OCI-LY1 (cell line): ENCODE results near the gene COL26A1.

Source experiments
- H2AFZ ChIP-seq: fragments of 200-600 bp; sonication (generic), shearing (Covaris generic); 2 replicates; pipeline ENCODE4 v1.6.0; 2014; ENCODE audit warnings: antibody characterized with exemption, mild to moderate bottlenecking, low read length
- H3F3A ChIP-seq: fragments of 200-600 bp; sonication (generic), shearing (Covaris generic); 2 replicates; pipeline ENCODE4 v1.6.0; 2014; ENCODE audit warnings: mild to moderate bottlenecking, antibody characterized with exemption, low read length, moderate library complexity; ENCODE audit not compliant: insufficient read depth
- H3K27ac ChIP-seq: fragments of 200-600 bp; sonication (generic); 2 replicates; pipeline ENCODE4 v1.5.1; 2014; ENCODE audit warnings: low read length, mixed run types, mild to moderate bottlenecking, low read depth; ENCODE audit not compliant: poor library complexity, severe bottlenecking
- H3K27me3 ChIP-seq: fragments of 200-600 bp; sonication (generic); 2 replicates; pipeline ENCODE4 v1.6.0; 2014; ENCODE audit warnings: antibody characterized with exemption, mild to moderate bottlenecking, low read length, moderate library complexity; ENCODE audit not compliant: insufficient read depth
- H3K36me3 ChIP-seq: fragments of 200-600 bp; sonication (generic); 2 replicates; pipeline ENCODE4 v1.6.1; 2014; ENCODE audit warnings: mild to moderate bottlenecking, antibody characterized with exemption, low read length, moderate library complexity, mixed read lengths; ENCODE audit not compliant: insufficient read depth
- H3K4me1 ChIP-seq: fragments of 200-600 bp; sonication (generic); 2 replicates; pipeline ENCODE4 v1.5.1; 2014; ENCODE audit warnings: mild to moderate bottlenecking, low read length, moderate library complexity; ENCODE audit not compliant: insufficient read depth, severe bottlenecking
- H3K4me2 ChIP-seq: fragments of 200-600 bp; sonication (generic), shearing (Covaris generic); 2 replicates; pipeline ENCODE4 v1.6.1; 2014; ENCODE audit warnings: low read length
- H3K4me3 ChIP-seq: fragments of 200-600 bp; sonication (generic); 2 replicates; pipeline ENCODE4 v1.5.1; 2014; ENCODE audit warnings: low read length, low read depth, mild to moderate bottlenecking, mixed read lengths; ENCODE audit not compliant: poor library complexity, severe bottlenecking
- H3K79me2 ChIP-seq: fragments of 200-600 bp; shearing (Covaris generic); 2 replicates; pipeline ENCODE4 v1.6.1; 2016; ENCODE audit warnings: mixed run types, low read length, mixed read lengths; ENCODE audit not compliant: insufficient read depth
- H3K9ac ChIP-seq: fragments of 200-600 bp; sonication (generic), shearing (Covaris generic); 2 replicates; pipeline ENCODE4 v1.6.1; 2014; ENCODE audit warnings: mild to moderate bottlenecking, low read length, mixed read lengths
- H3K9me2 ChIP-seq: fragments of 200-600 bp; sonication (generic), shearing (Covaris generic); 2 replicates; pipeline ENCODE4 v1.6.1; 2014; ENCODE audit warnings: low read depth, mild to moderate bottlenecking, low read length, mixed read lengths
- H3K9me3 ChIP-seq: fragments of 200-600 bp; shearing (Covaris generic); 2 replicates; pipeline ENCODE4 v1.6.1; 2014; ENCODE audit warnings: low read length, mixed read lengths
- H4K20me1 ChIP-seq: fragments of 200-600 bp; sonication (generic), shearing (Covaris generic); 2 replicates; pipeline ENCODE4 v1.6.0; 2016; ENCODE audit warnings: mild to moderate bottlenecking, low read length; ENCODE audit not compliant: insufficient read depth
- CTCF ChIP-seq: fragments of 200-600 bp; sonication (generic), shearing (Covaris generic); IDR thresholded peaks from 2 replicates; pipeline ENCODE4 v1.5.1; 2017; ENCODE audit warnings: mild to moderate bottlenecking, antibody characterized with exemption, low read length, moderate library complexity, mixed read lengths
- EZH2 ChIP-seq: fragments of 200-600 bp; sonication (generic), shearing (Covaris generic); IDR thresholded peaks from 2 replicates; pipeline ENCODE4 v1.8.0; 2017; ENCODE audit warnings: borderline replicate concordance, mixed run types, mild to moderate bottlenecking, antibody characterized with exemption, low read length, moderate library complexity, mixed read lengths

COL26A1 gene

GRCh38 chr7:101572156-101572555 lies 209.5 kb downstream of the COL26A1 start:
- Histone ChIP-seq H2AFZ (no peak overlapping the region), H3K4me1 (no peaks in the 10 kb centered on the region), H3K9ac (no peak overlapping the region), H3K27me3 (peaks cover 6% of the 10 kb centered on the region; the same call in 1 of the 2 replicates), H3K4me2 (no peak overlapping the region), H3K79me2 (no peaks in the 10 kb centered on the region), H3K9me3 (peaks cover 14% of the 10 kb centered on the region; the same call in 1 of the 2 replicates), H3K9me2 (no peaks in the 10 kb centered on the region), H3K4me3 (no peak overlapping the region), H3F3A (no peaks in the 10 kb centered on the region), H3K27ac (no peak overlapping the region), H3K36me3 (no peaks in the 10 kb centered on the region; the same call in 1 of the 2 replicates), H4K20me1 (no peaks in the 10 kb centered on the region)
- TF ChIP-seq EZH2, result no peak
- no peak for TF ChIP-seq CTCF

GRCh38 chr7:101575168-101575567 lies 212.5 kb downstream of the COL26A1 start:
- Histone ChIP-seq H3K27me3 (peaks cover 12% of the 10 kb centered on the region; the same call in 1 of the 2 replicates), H3K36me3 (no peaks in the 10 kb centered on the region), H3K79me2 (no peaks in the 10 kb centered on the region), H3K27ac (no peak overlapping the region), H3K4me2 (no peak overlapping the region), H3K9ac (no peak overlapping the region), H3K4me3 (no peak overlapping the region), H4K20me1 (no peaks in the 10 kb centered on the region), H3F3A (no peaks in the 10 kb centered on the region), H3K4me1 (no peaks in the 10 kb centered on the region), H2AFZ (no peak overlapping the region), H3K9me3 (peaks cover 15% of the 10 kb centered on the region; the same call in 1 of the 2 replicates), H3K9me2 (no peaks in the 10 kb centered on the region)
- no peak for TF ChIP-seq EZH2
- TF ChIP-seq CTCF, result no peak

DNA sequence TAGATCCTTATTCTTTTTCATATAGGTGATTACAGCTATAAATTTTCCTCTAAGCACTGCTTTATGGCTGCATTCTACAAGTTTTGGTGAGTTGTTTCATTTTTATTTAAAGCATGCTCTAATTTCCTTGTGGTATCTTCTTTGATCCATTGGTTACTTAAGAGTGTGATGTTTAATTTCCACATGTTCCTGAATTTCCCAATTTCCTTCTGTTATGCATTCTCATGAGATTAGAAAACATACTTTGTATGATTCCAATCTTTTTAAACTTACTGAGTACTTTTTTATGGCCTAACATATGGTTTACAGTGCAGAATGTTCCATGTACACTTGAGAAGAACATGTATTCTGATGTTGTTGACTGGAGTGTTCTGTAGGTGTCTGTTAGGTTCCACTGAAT lies 213.0 kb downstream of the COL26A1 start:
- H3K9me3 ChIP-seq, result peaks cover 15% of the 10 kb centered on the region; the same call in 1 of the 2 replicates
- no peak overlapping the region for H2AFZ ChIP-seq
- no peaks in the 10 kb centered on the region for H3F3A ChIP-seq
- H3K4me1 ChIP-seq, result no peaks in the 10 kb centered on the region
- no peak overlapping the region for H3K27ac ChIP-seq
- H3K36me3 ChIP-seq, result no peaks in the 10 kb centered on the region
- no peaks in the 10 kb centered on the region for H4K20me1 ChIP-seq
- TF ChIP-seq CTCF, result no peak
- TF ChIP-seq EZH2, result no peak
- no peaks in the 10 kb centered on the region for H3K9me2 ChIP-seq
- no peaks in the 10 kb centered on the region for H3K79me2 ChIP-seq
- no peak overlapping the region for H3K9ac ChIP-seq
- no peak overlapping the region for H3K4me3 ChIP-seq
- H3K4me2 ChIP-seq, result no peak overlapping the region
- H3K27me3 ChIP-seq, result peaks cover 10% of the 10 kb centered on the region; the same call in 1 of the 2 replicates
